SKM-1 treated with dmso at 0.1 percent for 144 hours (cell line): Measurements from ENCODE around the gene PRDM9.
"Not testable (repeated sequence)": the region's sequence is repeated elsewhere in the genome, so short reads cannot be mapped to it uniquely, and the experiment has no call there.

Experiments used
- DNase-seq: peaks from one replicate; lab custom pipeline; 2025; ENCODE audit not compliant: unreplicated experiment; lab: John Stamatoyannopoulos, UW

Gene PRDM9

GRCh38 chr5:23507278-23507685, at the start of gene PRDM9:
TSS of gene PRDM9 (plus strand) at chr5:23507609. CDS start at chr5:23509034, 1,425 bp downstream.
- peak; percentile 70 for DNase-seq

- no peak for DNase-seq
Observed at GRCh38 chr5:23457780-23458179, 49.6 kb upstream of the PRDM9 start.

GRCh38 chr5:23459214-23459613, 48.2 kb upstream of the PRDM9 start:
- DNase-seq: no peak

- no peak for DNase-seq
Observed at GRCh38 chr5:23461576-23461975, 45.8 kb upstream of the PRDM9 start.

GRCh38 chr5:23466401-23466912, 41.0 kb upstream of the PRDM9 start:
- DNase-seq: peak; percentile 34

GRCh38 chr5:23468658-23469057, 38.8 kb upstream of the PRDM9 start:
- DNase-seq: no peak

GRCh38 chr5:23473915-23474314, 33.5 kb upstream of the PRDM9 start:
- DNase-seq: no peak

GRCh38 chr5:23474315-23474714, 33.1 kb upstream of the PRDM9 start:
- no peak for DNase-seq

- no peak for DNase-seq
Observed at GRCh38 chr5:23476580-23476979, 30.8 kb upstream of the PRDM9 start.

GRCh38 chr5:23482642-23483041, 24.8 kb upstream of the PRDM9 start:
- DNase-seq: no peak

- DNase-seq: no peak
Observed at GRCh38 chr5:23483090-23483489, 24.3 kb upstream of the PRDM9 start.

GRCh38 chr5:23484096-23484495, 23.3 kb upstream of the PRDM9 start:
- no peak for DNase-seq

- DNase-seq: not testable (repeated sequence)
Observed at GRCh38 chr5:23486227-23486626, 21.2 kb upstream of the PRDM9 start.

GRCh38 chr5:23490993-23491392, 16.4 kb upstream of the PRDM9 start:
- no peak for DNase-seq

GRCh38 chr5:23494558-23494957, 12.9 kb upstream of the PRDM9 start:
- no peak for DNase-seq

- DNase-seq: no peak
Observed at GRCh38 chr5:23496576-23496975, 10.8 kb upstream of the PRDM9 start.

- DNase-seq: peak; percentile 29
Observed at GRCh38 chr5:23506329-23507236, 826 bp upstream of the PRDM9 start.

GRCh38 chr5:23510434-23510833, 3.0 kb downstream of the PRDM9 start:
- DNase-seq: not testable (repeated sequence)

- DNase-seq: no peak
Observed at GRCh38 chr5:23522553-23522952, 15.1 kb downstream of the PRDM9 start.

- no peak for DNase-seq
Observed at GRCh38 chr5:23523031-23523430, 15.6 kb downstream of the PRDM9 start.

- no peak for DNase-seq
Observed at GRCh38 chr5:23523998-23524397, 16.6 kb downstream of the PRDM9 start.

- no peak for DNase-seq
Observed at GRCh38 chr5:23525751-23526150, 18.3 kb downstream of the PRDM9 start.

GRCh38 chr5:23526616-23527015, 19.2 kb downstream of the PRDM9 start:
- DNase-seq: not testable (repeated sequence)
